H1 (cell line): ENCODE measurements around the gene MYLK. TPM values are rescaled to one million over a fixed set of nuclear protein-coding genes. Genes with fewer than 3 reads are reported as not detected.

ENCODE experiments used
- CBX8 ChIP-seq: fragments of 300-800, 300-1000 bp; sonication (generic); IDR thresholded peaks from 2 replicates; pipeline ENCODE4 v1.7.1; 2016; ENCODE audit warnings: low read depth, low read length, borderline replicate concordance
- KDM4A ChIP-seq: IDR thresholded peaks from one replicate; pipeline ENCODE4 v1.7.1; 2012; ENCODE audit warnings: low read depth, mild to moderate bottlenecking, moderate library complexity, low read length, inconsistent platforms; ENCODE audit not compliant: severe bottlenecking
- SUZ12 ChIP-seq: fragments of 200-600 bp; sonication (generic); IDR thresholded peaks from 2 replicates; pipeline ENCODE4 v1.6.1; 2012; ENCODE audit warnings: mild to moderate bottlenecking, inconsistent platforms, low read length, moderate library complexity, mixed read lengths
- polyA plus RNA-seq, 7 experiments: library from polyadenylated mRNA; depleted of rRNA in 3 of 7; stranded (reverse) in 5 of 7; unstranded in 2 of 7; fragments of >200 nt in 5 of 7; fragments of 200-250 nt in 2 of 7; gene quantifications; 1 replicate in 5 of 7; 2 replicates in 1 of 7; 4 replicates in 1 of 7; pipeline versions ENCODE4 v1.2.1 to v1.2.3, GENCODE V29; 2011 to 2013; ENCODE audit warnings: missing spikeins in 2 of 7, mixed read lengths in 2 of 7
- total RNA-seq: library from RNA; stranded (reverse); fragmentation: NEBNext Ultra II Directional; extraction: Animal tissue kit (Norgen Biotek cat#: 25700); gene quantifications from 2 replicates; pipeline ENCODE4 v1.2.1, GENCODE V29; 2021

Gene MYLK
- total and polyA plus RNA-seq, 2 of the 8 experiments (the other 6 are each of a cell fraction or from before 2014, with no cell fraction given): 11.6 to 21.3 TPM

DNA sequence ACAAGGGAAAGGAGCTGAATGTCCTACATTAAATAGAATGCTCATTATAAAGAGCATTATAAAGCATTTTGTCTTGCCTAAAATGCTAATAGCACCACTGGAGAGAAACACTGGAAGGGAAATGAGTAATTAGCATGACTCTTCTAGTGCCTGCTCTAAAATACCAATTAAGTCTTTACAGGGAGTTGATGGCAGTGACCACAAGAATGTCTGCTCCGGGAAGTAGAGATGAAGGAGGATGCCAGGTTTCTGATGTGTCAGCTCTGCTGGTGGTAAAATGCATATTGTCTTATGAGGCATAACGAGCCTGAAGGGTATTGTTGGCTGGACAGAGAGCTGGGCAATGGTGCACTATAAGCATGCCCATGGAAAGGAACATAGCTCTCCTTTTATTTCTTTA is 49.5 kb downstream of the MYLK start (continued):
- no peak for TF ChIP-seq CBX8
- no peak for TF ChIP-seq SUZ12
- no peak for TF ChIP-seq KDM4A
